Epithelial cell of proximal tubule (primary cell): Measurements from ENCODE around the gene CNTNAP4. TPM values are rescaled to one million over a fixed set of nuclear protein-coding genes. Genes with fewer than 3 reads are reported as not detected.

Source experiments
- DNase-seq: peaks from one replicate; pipeline ENCODE4 v3.0.0-alpha.2; 2011; ENCODE audit warnings: low read depth
- H3K4me3 ChIP-seq: 2 replicates; pipeline ENCODE4 v1.5.1; 2011; ENCODE audit warnings: low read depth, mild to moderate bottlenecking, low read length
- total RNA-seq: library from RNA; depleted of rRNA; stranded (reverse); fragments of >200 nt; gene quantifications from 2 replicates; pipeline ENCODE4 v1.2.3, GENCODE V29; 2015
- TF ChIP-seq, protein P1 (sequence below): conservative IDR thresholded peaks from 2 replicates; pipeline ENCODE4 v1.5.1; 2012; ENCODE audit warnings: low read depth, mild to moderate bottlenecking, low read length

The CNTNAP4 gene
- total RNA-seq, 1 donor from 2014 or later, result not detected

DNA sequence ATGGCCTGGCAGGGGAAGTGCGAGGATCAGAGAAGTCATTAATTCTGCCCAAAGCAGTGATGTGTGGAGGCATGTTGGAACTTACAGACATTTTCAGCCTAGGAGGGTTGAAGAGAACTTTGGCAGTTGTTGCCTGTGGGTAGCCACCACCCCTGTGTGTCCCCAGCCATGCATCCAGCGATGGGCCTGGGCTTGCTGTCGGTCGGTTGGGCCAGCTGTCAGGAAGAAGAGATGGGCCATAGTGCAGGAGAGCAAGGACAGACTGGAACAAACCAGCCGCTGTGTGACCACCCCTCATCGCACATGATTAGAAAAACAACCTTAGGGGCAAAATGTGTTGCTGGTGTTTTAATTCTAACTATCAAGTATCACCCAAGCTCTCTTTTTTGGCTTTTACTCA lies 173.7 kb downstream of the CNTNAP4 start:
- no peak for DNase-seq
- H3K4me3 ChIP-seq, result no peak overlapping the region
- TF ChIP-seq, protein P1, sequence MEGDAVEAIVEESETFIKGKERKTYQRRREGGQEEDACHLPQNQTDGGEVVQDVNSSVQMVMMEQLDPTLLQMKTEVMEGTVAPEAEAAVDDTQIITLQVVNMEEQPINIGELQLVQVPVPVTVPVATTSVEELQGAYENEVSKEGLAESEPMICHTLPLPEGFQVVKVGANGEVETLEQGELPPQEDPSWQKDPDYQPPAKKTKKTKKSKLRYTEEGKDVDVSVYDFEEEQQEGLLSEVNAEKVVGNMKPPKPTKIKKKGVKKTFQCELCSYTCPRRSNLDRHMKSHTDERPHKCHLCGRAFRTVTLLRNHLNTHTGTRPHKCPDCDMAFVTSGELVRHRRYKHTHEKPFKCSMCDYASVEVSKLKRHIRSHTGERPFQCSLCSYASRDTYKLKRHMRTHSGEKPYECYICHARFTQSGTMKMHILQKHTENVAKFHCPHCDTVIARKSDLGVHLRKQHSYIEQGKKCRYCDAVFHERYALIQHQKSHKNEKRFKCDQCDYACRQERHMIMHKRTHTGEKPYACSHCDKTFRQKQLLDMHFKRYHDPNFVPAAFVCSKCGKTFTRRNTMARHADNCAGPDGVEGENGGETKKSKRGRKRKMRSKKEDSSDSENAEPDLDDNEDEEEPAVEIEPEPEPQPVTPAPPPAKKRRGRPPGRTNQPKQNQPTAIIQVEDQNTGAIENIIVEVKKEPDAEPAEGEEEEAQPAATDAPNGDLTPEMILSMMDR, result no peak

DNA sequence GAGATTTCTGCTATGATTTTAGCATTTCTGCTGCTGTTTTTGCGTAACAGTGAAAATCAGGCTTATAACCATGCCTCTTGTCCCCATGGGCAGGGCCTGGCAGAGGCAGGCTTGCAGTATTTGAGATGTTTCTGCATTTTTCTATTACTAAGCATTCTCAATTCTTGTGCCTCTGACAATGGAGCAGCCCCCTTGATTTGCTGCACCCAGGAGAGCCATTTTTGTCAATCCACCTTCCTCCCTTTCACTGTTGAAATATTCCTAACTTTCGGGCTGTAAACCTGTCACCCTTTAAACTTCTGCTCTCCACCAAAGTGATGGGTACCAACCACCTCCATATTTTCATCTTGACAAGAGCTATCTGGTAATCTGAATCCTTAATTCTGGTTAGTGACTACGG lies 178.1 kb downstream of the CNTNAP4 start:
- no peak for DNase-seq
- TF ChIP-seq, protein P1, result no peak
- H3K4me3 ChIP-seq, result no peak overlapping the region

DNA sequence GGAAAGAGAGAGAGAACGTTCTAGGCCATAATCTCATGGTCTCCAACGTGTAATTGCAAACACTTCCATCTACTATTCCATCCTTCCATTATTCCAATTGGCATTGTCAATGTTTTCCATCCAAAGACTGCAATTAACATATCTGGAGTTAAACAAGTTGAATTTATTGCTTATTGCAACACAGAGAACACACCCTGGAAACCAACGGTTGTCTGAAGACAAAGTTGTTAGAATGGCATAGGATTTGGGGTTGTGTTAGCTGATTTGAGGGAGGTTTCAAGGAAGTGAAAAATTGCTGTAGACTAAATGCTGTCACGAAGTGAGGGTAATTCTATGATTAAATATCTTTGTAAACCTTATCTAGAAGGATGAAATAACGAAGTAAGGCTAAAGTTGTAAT lies 178.8 kb downstream of the CNTNAP4 start:
- H3K4me3 ChIP-seq, result no peak overlapping the region
- TF ChIP-seq, protein P1, result no peak
- DNase-seq, result no peak

DNA sequence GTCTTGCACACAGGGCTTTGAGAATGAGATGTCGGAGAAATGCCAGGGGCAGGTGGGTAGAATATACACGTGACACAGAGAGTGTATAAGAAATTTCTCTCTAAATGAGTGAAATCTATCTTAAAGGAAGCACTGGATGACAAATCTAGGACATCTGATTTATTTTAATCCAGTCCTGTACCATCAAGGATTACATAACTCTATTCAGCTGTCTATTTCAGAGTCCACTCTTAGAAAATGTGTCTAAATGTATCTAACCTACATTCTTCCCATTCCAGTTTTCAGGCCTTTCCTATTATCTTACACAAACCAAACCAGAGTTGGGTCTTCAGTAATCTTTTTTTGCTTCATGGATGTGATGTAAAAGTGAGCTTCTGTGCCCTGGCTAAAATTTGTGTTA lies 181.9 kb downstream of the CNTNAP4 start:
- TF ChIP-seq, protein P1, result no peak
- H3K4me3 ChIP-seq, result no peak overlapping the region

DNA sequence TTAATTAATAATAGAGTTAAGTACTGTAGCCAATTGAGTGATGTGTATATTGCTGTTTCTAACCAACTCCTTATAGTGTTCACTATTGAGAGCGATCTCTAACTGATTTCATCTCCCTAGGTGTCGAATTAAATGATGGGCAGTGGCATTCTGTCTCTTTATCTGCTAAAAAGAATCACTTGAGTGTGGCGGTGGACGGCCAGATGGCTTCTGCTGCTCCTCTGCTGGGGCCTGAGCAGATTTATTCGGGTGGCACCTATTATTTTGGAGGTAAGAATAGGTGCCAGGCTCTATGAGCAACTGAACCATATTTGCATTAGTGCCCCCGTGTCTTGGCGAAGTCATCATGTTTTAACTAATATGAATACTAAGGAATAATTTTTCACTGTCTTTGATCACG lies 184.6 kb downstream of the CNTNAP4 start:
- TF ChIP-seq, protein P1, result no peak
- no peak overlapping the region for H3K4me3 ChIP-seq
- DNase-seq, result no peak

More for the DNA sequence above, 181.9 kb downstream of the CNTNAP4 start:
- no peak for DNase-seq

DNA sequence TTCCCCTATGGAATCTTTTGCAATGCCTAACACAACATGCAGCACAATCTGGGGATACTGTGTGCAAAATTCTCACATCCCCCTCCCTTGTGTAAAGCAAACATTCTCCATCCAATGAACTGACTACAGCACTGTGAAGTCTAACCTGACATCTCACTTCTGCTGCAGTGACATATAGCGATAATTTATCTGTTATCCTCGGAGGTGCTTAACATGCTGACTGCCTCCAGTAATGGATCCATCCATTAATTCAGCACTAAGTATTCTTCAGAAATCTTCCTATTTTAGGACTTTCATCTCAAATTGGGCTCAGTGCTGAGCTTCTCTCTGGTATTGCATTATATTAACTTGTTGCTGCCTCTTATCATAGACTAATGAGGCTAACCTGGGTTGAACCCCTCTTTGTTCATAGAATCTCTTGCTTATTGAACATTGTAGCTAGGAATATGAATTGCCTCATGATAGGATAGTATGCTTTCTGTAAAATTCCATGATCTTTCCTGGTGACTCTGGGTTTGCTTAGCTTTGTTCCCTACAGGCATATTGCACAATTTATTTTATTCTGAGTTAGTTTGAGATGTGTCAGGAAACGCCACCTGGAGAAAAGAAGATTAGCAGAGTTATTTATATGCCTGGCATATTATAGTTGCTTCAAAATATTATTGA lies 187.9 kb downstream of the CNTNAP4 start:
- DNase-seq, result no peak
- H3K4me3 ChIP-seq, result no peak overlapping the region
- TF ChIP-seq, protein P1, result no peak

DNA sequence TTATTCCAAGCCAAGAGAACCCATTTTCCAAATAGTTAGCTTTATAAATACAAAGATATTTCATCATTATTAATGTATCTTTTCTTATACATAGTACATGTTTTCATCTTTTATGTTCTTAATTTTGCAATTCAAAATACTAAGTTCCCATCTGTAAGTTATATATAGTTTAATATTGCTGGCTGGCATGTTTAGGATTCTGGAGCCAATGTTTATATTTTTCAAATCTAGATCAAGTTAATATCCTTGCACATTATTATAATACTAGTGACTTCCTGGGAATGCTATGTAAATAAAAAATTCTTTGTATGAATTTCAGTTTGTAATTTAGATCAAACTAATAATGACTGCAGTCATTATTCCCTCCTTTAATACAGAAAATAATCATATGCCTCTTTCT lies 189.7 kb downstream of the CNTNAP4 start:
- DNase-seq, result no peak
- TF ChIP-seq, protein P1, result no peak
- no peak overlapping the region for H3K4me3 ChIP-seq
